Measurements from ENCODE around the gene TFDP2.

DNA sequence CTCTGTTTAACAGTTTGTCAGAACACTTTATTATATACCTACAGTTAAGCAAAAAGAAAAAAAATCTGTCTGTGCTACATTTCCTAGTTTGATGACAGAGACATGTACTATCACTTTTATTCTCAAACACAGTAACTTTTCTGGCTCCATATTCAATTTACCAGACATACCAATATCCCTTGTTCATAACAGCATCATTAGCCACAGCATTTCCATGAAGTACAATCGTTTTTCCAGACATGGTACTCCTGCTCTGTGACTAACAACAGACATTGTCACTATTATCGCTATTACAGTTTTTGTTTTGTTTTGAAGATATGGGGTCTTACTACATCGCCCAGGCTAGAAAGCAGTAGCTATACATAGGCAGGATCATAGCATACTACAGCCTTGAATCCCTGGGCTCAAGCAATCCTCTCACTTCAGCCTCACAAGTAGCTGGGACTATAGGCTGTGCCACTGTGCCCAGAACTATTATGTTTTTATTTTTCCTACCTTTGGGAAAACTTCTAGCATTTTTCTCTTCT is 14.5 kb downstream of the TFDP2 start:
- no peak for TF ChIP-seq POLR2AphosphoS5 (IDR thresholded peaks at IDR 0.05; ENCODE audit: low read depth, low read length)
- no peak for TF ChIP-seq POLR2A (IDR thresholded peaks at IDR 0.05; ENCODE audit: low read depth, low read length)
- no peak for TF ChIP-seq PAX5 (IDR thresholded peaks at IDR 0.05; ENCODE audit: insufficient read depth, low read length, severe bottlenecking)

Data from GM12891 (cell line).